Effector memory CD4-positive, alpha-beta T cell (primary cell): ENCODE results near the gene ASB10.

Experiments used
- DNase-seq, 3 donors: peaks; one replicate each; pipeline ENCODE4 v3.0.0-alpha.2; 2020
- H3K27ac ChIP-seq: 2 replicates; pipeline ENCODE4 v1.7.0; 2013; ENCODE audit warnings: mild to moderate bottlenecking, low read length, moderate library complexity; ENCODE audit not compliant: insufficient read depth, poor library complexity, severe bottlenecking
- H3K27me3 ChIP-seq: replicated peaks from 2 replicates; pipeline ENCODE4 v1.7.0; 2013; ENCODE audit warnings: mild to moderate bottlenecking, low read length; ENCODE audit not compliant: insufficient read depth, control insufficient read depth, poor library complexity, severe bottlenecking
- H3K36me3 ChIP-seq: 2 replicates; pipeline ENCODE4 v1.7.0; 2013; ENCODE audit warnings: mild to moderate bottlenecking, low read length, moderate library complexity; ENCODE audit not compliant: control insufficient read depth, insufficient read depth
- H3K4me1 ChIP-seq: 2 replicates; pipeline ENCODE4 v1.7.0; 2013; ENCODE audit warnings: low read length, mild to moderate bottlenecking; ENCODE audit not compliant: control insufficient read depth, insufficient read depth, poor library complexity, severe bottlenecking
- H3K4me3 ChIP-seq: 2 replicates; pipeline ENCODE4 v1.7.0; 2013; ENCODE audit warnings: low read length, low read depth, mild to moderate bottlenecking; ENCODE audit not compliant: insufficient read depth, poor library complexity, severe bottlenecking
- H3K9me3 ChIP-seq: 2 replicates; pipeline ENCODE4 v1.7.0; 2013; ENCODE audit warnings: mild to moderate bottlenecking, low read length, moderate library complexity; ENCODE audit not compliant: control insufficient read depth

The ASB10 gene

GRCh38 chr7:151211155-151211772 lies 24.2 kb upstream of the ASB10 start:
- Histone ChIP-seq H3K9me3 (no peaks in the 10 kb centered on the region), H3K27ac (no peak overlapping the region), H3K4me1 (peaks cover 16% of the 10 kb centered on the region), H3K36me3 (peaks cover 37% of the 10 kb centered on the region), H3K27me3 (no peaks in the 10 kb centered on the region), H3K4me3 (no peak overlapping the region)
- no peak for DNase-seq

GRCh38 chr7:151210087-151210854 lies 23.2 kb upstream of the ASB10 start, which contains the start of gene H2BK1:
H2BK1 (minus strand) TSS chr7:151210488; CDS start chr7:151210318, 170 bp downstream.
- Histone ChIP-seq H3K4me1 (peaks cover 23% of the 10 kb centered on the region), H3K36me3 (peaks cover 27% of the 10 kb centered on the region), H3K9me3 (no peaks in the 10 kb centered on the region), H3K4me3 (no peak within 1 kb of the TSS), H3K27me3 (no peaks in the 10 kb centered on the region), H3K27ac (no peak within 1 kb of the TSS)
- DNase-seq, result no peak

- peaks cover 20% of the 10 kb centered on the region for H3K36me3 ChIP-seq
- H3K27ac ChIP-seq, result no peak overlapping the region
- H3K4me1 ChIP-seq, result peaks cover 23% of the 10 kb centered on the region
- H3K9me3 ChIP-seq, result no peaks in the 10 kb centered on the region
- no peak for DNase-seq
- H3K27me3 ChIP-seq, result no peaks in the 10 kb centered on the region
- H3K4me3 ChIP-seq, result no peak overlapping the region
These were observed 22.5 kb upstream of the ASB10 start for GRCh38 chr7:151209588-151209987.

GRCh38 chr7:151208253-151208862 lies 21.3 kb upstream of the ASB10 start:
- no peaks in the 10 kb centered on the region for H3K27me3 ChIP-seq
- H3K4me3 ChIP-seq, result no peak overlapping the region
- no peaks in the 10 kb centered on the region for H3K9me3 ChIP-seq
- peaks cover 26% of the 10 kb centered on the region for H3K4me1 ChIP-seq
- no peak for DNase-seq
- peak overlapping the region; percentile 55 for H3K27ac ChIP-seq
- H3K36me3 ChIP-seq, result peaks cover 10% of the 10 kb centered on the region

GRCh38 chr7:151207804-151208203 lies 20.8 kb upstream of the ASB10 start:
- peak overlapping the region; percentile 55 for H3K27ac ChIP-seq
- no peaks in the 10 kb centered on the region for H3K27me3 ChIP-seq
- no peaks in the 10 kb centered on the region for H3K9me3 ChIP-seq
- peaks cover 26% of the 10 kb centered on the region for H3K4me1 ChIP-seq
- DNase-seq, result no peak
- peaks cover 4% of the 10 kb centered on the region for H3K36me3 ChIP-seq
- H3K4me3 ChIP-seq, result no peak overlapping the region

GRCh38 chr7:151207315-151207714 lies 20.3 kb upstream of the ASB10 start:
- DNase-seq, result no peak
- Histone ChIP-seq H3K4me1 (peaks cover 26% of the 10 kb centered on the region), H3K4me3 (peak overlapping the region; percentile 1), H3K9me3 (no peaks in the 10 kb centered on the region), H3K27ac (peak overlapping the region; percentile 55), H3K36me3 (peaks cover 4% of the 10 kb centered on the region), H3K27me3 (no peaks in the 10 kb centered on the region)

GRCh38 chr7:151206914-151207313 lies 19.9 kb upstream of the ASB10 start:
- DNase-seq, result peak; percentile 34 to 42 (median 38)
- Histone ChIP-seq H3K27me3 (no peaks in the 10 kb centered on the region), H3K4me3 (peak overlapping the region; percentile 1), H3K9me3 (no peaks in the 10 kb centered on the region), H3K27ac (peak overlapping the region; percentile 55), H3K4me1 (peaks cover 26% of the 10 kb centered on the region), H3K36me3 (peaks cover under 1% of the 10 kb centered on the region)

GRCh38 chr7:151205730-151206129 lies 18.7 kb upstream of the ASB10 start:
- Histone ChIP-seq H3K27ac (peak overlapping the region; percentile 37), H3K27me3 (no peaks in the 10 kb centered on the region), H3K9me3 (no peaks in the 10 kb centered on the region), H3K4me1 (peaks cover 26% of the 10 kb centered on the region), H3K4me3 (no peak overlapping the region), H3K36me3 (no peaks in the 10 kb centered on the region)
- DNase-seq, result no peak

GRCh38 chr7:151204383-151205032 lies 17.5 kb upstream of the ASB10 start:
- Histone ChIP-seq H3K27me3 (no peaks in the 10 kb centered on the region), H3K27ac (no peak overlapping the region), H3K36me3 (no peaks in the 10 kb centered on the region), H3K9me3 (no peaks in the 10 kb centered on the region), H3K4me1 (peaks cover 26% of the 10 kb centered on the region), H3K4me3 (no peak overlapping the region)
- DNase-seq, result no peak
